ENCODE measurements around the gene EXOC4. TPM values are rescaled to one million over a fixed set of nuclear protein-coding genes. Genes with fewer than 3 reads are reported as not detected.

The EXOC4 gene
- total RNA-seq, 1 donor from 2014 or later: 103 TPM

GRCh38 chr7:133355822-133356221 is 102.9 kb downstream of the EXOC4 start:
- H3K27me3 Mint-ChIP-seq: no peaks in the 10 kb centered on the region
- no peak overlapping the region for H3K27ac Mint-ChIP-seq
- no peak for ATAC-seq (ENCODE audit: low read depth)
- peaks cover 18% of the 10 kb centered on the region for H3K9me3 Mint-ChIP-seq
- POLR2A ChIA-PET: no interaction called here
- CTCF ChIA-PET: no interaction called here
- intact Hi-C loops (cut with micrococcal nuclease): no loop called here
- no peaks in the 10 kb centered on the region for H3K4me1 Mint-ChIP-seq
- no peak overlapping the region for H3K4me3 Mint-ChIP-seq
- H3K36me3 Mint-ChIP-seq (ENCODE audit: low read depth): peaks cover 57% of the 10 kb centered on the region
- no peak for TF ChIP-seq CTCF (IDR thresholded peaks at IDR 0.05)
- DNase-seq: no peak

DNA sequence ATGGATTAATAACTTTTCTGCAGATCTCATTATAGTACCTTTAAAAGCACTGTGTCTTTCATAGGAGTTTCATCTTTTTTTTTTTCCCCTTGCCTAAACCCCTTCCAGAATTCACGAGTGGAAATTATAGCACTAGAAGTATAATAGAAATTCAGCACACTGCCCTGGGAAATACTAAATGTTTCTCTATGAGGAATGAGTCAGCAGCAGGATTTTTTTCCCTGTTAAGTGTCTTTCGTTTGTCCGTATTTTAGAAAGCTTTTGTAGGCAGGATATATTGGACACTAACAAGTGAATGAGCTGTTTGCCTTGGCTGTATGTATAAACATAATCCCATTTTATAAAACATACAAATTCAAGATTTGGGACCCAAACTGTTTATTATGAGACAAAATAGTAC is 105.8 kb downstream of the EXOC4 start:
- peaks cover 8% of the 10 kb centered on the region for H3K9me3 Mint-ChIP-seq
- H3K4me3 Mint-ChIP-seq: no peak overlapping the region
- ChIA-PET CTCF (no interaction called here), POLR2A (no interaction called here)
- intact Hi-C loops (cut with micrococcal nuclease): no loop called here
- H3K27ac Mint-ChIP-seq: no peak overlapping the region
- ATAC-seq (ENCODE audit: low read depth) (no peak), DNase-seq (no peak)
- no peaks in the 10 kb centered on the region for H3K4me1 Mint-ChIP-seq
- no peaks in the 10 kb centered on the region for H3K27me3 Mint-ChIP-seq
- TF ChIP-seq CTCF (IDR thresholded peaks at IDR 0.05): no peak
- H3K36me3 Mint-ChIP-seq (ENCODE audit: low read depth): peaks cover 53% of the 10 kb centered on the region

GRCh38 chr7:133359449-133359848 is 106.6 kb downstream of the EXOC4 start:
- Mint-ChIP-seq H3K36me3 (ENCODE audit: low read depth) (peaks cover 52% of the 10 kb centered on the region), H3K4me3 (no peak overlapping the region), H3K27me3 (no peaks in the 10 kb centered on the region), H3K4me1 (no peaks in the 10 kb centered on the region), H3K9me3 (peaks cover 3% of the 10 kb centered on the region), H3K27ac (no peak overlapping the region)
- no peak for ATAC-seq (ENCODE audit: low read depth)
- TF ChIP-seq CTCF (IDR thresholded peaks at IDR 0.05): no peak
- POLR2A ChIA-PET: no interaction called here
- DNase-seq: no peak
- CTCF ChIA-PET: no interaction called here
- intact Hi-C loops (cut with micrococcal nuclease): no loop called here

- Mint-ChIP-seq H3K4me3 (no peak overlapping the region), H3K9me3 (peaks cover 3% of the 10 kb centered on the region), H3K4me1 (peaks cover 2% of the 10 kb centered on the region), H3K27me3 (no peaks in the 10 kb centered on the region), H3K27ac (no peak overlapping the region), H3K36me3 (ENCODE audit: low read depth) (peaks cover 49% of the 10 kb centered on the region)
- intact Hi-C loops (cut with micrococcal nuclease): no loop called here
- POLR2A ChIA-PET: no interaction called here
- ATAC-seq (ENCODE audit: low read depth): no peak
- CTCF ChIA-PET: no interaction called here
- no peak for DNase-seq
- TF ChIP-seq CTCF (IDR thresholded peaks at IDR 0.05): no peak
Observed at GRCh38 chr7:133360201-133360600, 107.3 kb downstream of the EXOC4 start.

DNA sequence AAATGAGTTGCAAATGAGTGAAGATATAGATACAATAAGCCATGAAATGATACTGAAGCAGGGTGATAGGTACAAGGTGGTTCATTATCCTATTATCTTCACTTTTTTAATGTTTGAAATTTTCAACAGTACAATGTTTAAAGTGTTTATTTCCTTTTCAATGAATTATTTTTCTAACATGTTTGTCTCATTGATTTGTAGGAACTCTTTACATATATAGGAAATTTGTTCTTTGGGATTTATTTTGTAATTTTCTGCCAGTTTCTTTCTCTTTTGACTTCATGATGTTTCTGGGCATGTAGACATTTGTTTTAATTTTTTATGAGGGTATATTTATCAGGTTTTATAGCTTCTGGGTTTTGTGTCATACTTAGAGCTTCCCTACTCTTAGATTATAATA is 108.9 kb downstream of the EXOC4 start:
- H3K9me3 Mint-ChIP-seq: peaks cover 3% of the 10 kb centered on the region
- no peak for DNase-seq
- H3K27me3 Mint-ChIP-seq: no peaks in the 10 kb centered on the region
- POLR2A ChIA-PET: no interaction called here
- H3K36me3 Mint-ChIP-seq (ENCODE audit: low read depth): peaks cover 43% of the 10 kb centered on the region
- CTCF ChIA-PET: no interaction called here
- intact Hi-C loops (cut with micrococcal nuclease): no loop called here
- H3K4me1 Mint-ChIP-seq: peaks cover 4% of the 10 kb centered on the region
- no peak for ATAC-seq (ENCODE audit: low read depth)
- TF ChIP-seq CTCF (IDR thresholded peaks at IDR 0.05): no peak
- H3K27ac Mint-ChIP-seq: no peak overlapping the region
- H3K4me3 Mint-ChIP-seq: no peak overlapping the region

Measured in activated B cell treated with CpG ODN at 0.5 μM for 24 hours (primary cell).